HG02884 (cell line): ENCODE results near the gene OTOF.

Experiments used
- ATAC-seq: cut with Tn5 transposase; IDR thresholded peaks from one replicate; pipeline ENCODE4 v1.9.1; 2021; ENCODE audit warnings: mild to moderate bottlenecking, moderate library complexity; ENCODE audit not compliant: unreplicated experiment

The OTOF gene

GRCh38 chr2:26503231-26503880 is 25.4 kb upstream of the OTOF start:
- ATAC-seq: no peak

GRCh38 chr2:26500406-26500805 is 22.5 kb upstream of the OTOF start:
- ATAC-seq: no peak

- no peak for ATAC-seq
Measured at GRCh38 chr2:26495705-26496297, 17.9 kb upstream of the OTOF start.

- ATAC-seq: no peak
Measured at GRCh38 chr2:26494891-26495290, 17.0 kb upstream of the OTOF start.

- ATAC-seq: no peak
Measured at GRCh38 chr2:26494199-26494598, 16.3 kb upstream of the OTOF start.

GRCh38 chr2:26493566-26493965 is 15.6 kb upstream of the OTOF start:
- ATAC-seq: no peak

- ATAC-seq: no peak
Measured at GRCh38 chr2:26492749-26493515, 15.0 kb upstream of the OTOF start.

- no peak for ATAC-seq
Measured at GRCh38 chr2:26491563-26492167, 13.7 kb upstream of the OTOF start.

GRCh38 chr2:26489213-26489850 is 11.4 kb upstream of the OTOF start:
- ATAC-seq: no peak

GRCh38 chr2:26488463-26489212 is 10.7 kb upstream of the OTOF start:
- no peak for ATAC-seq

- ATAC-seq: no peak
Measured at GRCh38 chr2:26487192-26487591, 9.3 kb upstream of the OTOF start.

GRCh38 chr2:26486789-26487188 is 8.9 kb upstream of the OTOF start:
- no peak for ATAC-seq

GRCh38 chr2:26485725-26486418 is 7.9 kb upstream of the OTOF start:
- no peak for ATAC-seq

- ATAC-seq: no peak
Measured at GRCh38 chr2:26485099-26485498, 7.2 kb upstream of the OTOF start.

- no peak for ATAC-seq
Measured at GRCh38 chr2:26484579-26484978, 6.7 kb upstream of the OTOF start.

GRCh38 chr2:26483957-26484565 is 6.1 kb upstream of the OTOF start:
- no peak for ATAC-seq

GRCh38 chr2:26483516-26483915 is 5.6 kb upstream of the OTOF start:
- ATAC-seq: no peak

GRCh38 chr2:26483027-26483326 is 5.1 kb upstream of the OTOF start:
- ATAC-seq: no peak

GRCh38 chr2:26482211-26483026 is 4.5 kb upstream of the OTOF start:
- no peak for ATAC-seq
